Transverse colon (tissue), 4 donors: ENCODE data around the gene PRRG2. TPM values are rescaled to one million over a fixed set of nuclear protein-coding genes. Genes with fewer than 3 reads are reported as not detected.

Experiments
- DNase-seq: peaks from one replicate; pipeline ENCODE4 v3.0.0-alpha.2; 2019
- H3K27ac ChIP-seq, 4 donors: fragments of 200-600 bp; sonication (generic); 2 replicates each; pipeline ENCODE4 v1.5.1; 2016 to 2018; ENCODE audit warnings: inconsistent platforms in 4 of 4
- H3K27me3 ChIP-seq: fragments of 200-600 bp; sonication (generic); 2 replicates; pipeline ENCODE4 v1.5.1; 2017; ENCODE audit warnings: inconsistent platforms
- H3K36me3 ChIP-seq, 4 donors: fragments of 200-600 bp; sonication (generic); 2 replicates each; pipeline ENCODE4 v1.5.1; 2017 to 2019; ENCODE audit warnings: inconsistent platforms in 4 of 4
- H3K4me1 ChIP-seq, 4 donors: fragments of 200-600 bp; sonication (generic); 2 replicates each; pipeline ENCODE4 v1.5.1; 2017 to 2020; ENCODE audit warnings: inconsistent platforms in 4 of 4
- H3K4me3 ChIP-seq, 4 donors: fragments of 200-600 bp; sonication (generic); 1 replicate in 1 of 4; 2 replicates in 3 of 4; pipeline versions ENCODE4 v1.5.1 to v1.6.1; 2017 to 2019; ENCODE audit warnings: inconsistent platforms in 4 of 4
- H3K9me3 ChIP-seq, 2 donors: fragments of 200-600 bp; sonication (generic); 2 replicates each; pipeline ENCODE4 v1.5.1; 2017 to 2019; ENCODE audit warnings: inconsistent platforms in 2 of 2
- CTCF ChIP-seq, 5 experiments: fragments of 200-600 bp in 3 of 5; fragments of 450-650 bp in 2 of 5; sonication (generic) in 3 of 5; IDR thresholded peaks; 1 replicate in 2 of 5; 2 replicates in 3 of 5; pipeline ENCODE4 v1.5.1; 2016 to 2017; ENCODE audit warnings: antibody characterized with exemption in 5 of 5, inconsistent platforms in 3 of 5, mild to moderate bottlenecking in 2 of 5, moderate library complexity in 1 of 5
- EP300 ChIP-seq: sonication (generic); formaldehyde crosslinking; IDR thresholded peaks from one replicate; pipeline ENCODE4 v1.6.1; 2017; ENCODE audit warnings: antibody characterized with exemption, low read depth
- POLR2A ChIP-seq: fragments of 450-650 bp; IDR thresholded peaks from one replicate; pipeline ENCODE4 v1.6.1; 2016; ENCODE audit warnings: antibody characterized with exemption, mild to moderate bottlenecking, moderate library complexity
- POLR2AphosphoS5 ChIP-seq, 3 donors: sonication (generic); formaldehyde crosslinking; IDR thresholded peaks; one replicate each; pipeline ENCODE4 v1.6.1; 2016; ENCODE audit warnings: antibody characterized with exemption in 3 of 3
- WGBS, 2 donors: methylation state at CpG; one replicate each; pipeline ENCODE4 v1.1.5; 2018; ENCODE audit warnings: low coverage in 1 of 2; 5-methylcytosine and 5-hydroxymethylcytosine counted together
- in situ Hi-C, 4 donors: fragments of 200-750 bp; cut with MboI; loops; one replicate each; pipeline versions ENCODE4 v1.15.0 to v1.15.1; 2017; ENCODE audit warnings: low sequenced_read_pairs in 3 of 4, low pct_ligation_motif_present in 1 of 4, low pct_unique_long_range_greater_than_20kb in 1 of 4
- intact Hi-C: fragments of 100-400 bp; cut with DNase I; formaldehyde crosslinking; loops from one replicate; pipeline ENCODE4 v1.15.1; 2023; ENCODE audit warnings: low total_unique reads
- total RNA-seq, 4 donors: library from RNA; depleted of rRNA; stranded (reverse); fragments of >200 nt; gene quantifications; one replicate each; pipeline ENCODE4 v1.1.0, GENCODE V29; 2016

Gene PRRG2
- total RNA-seq, 4 donors from 2014 or later = 0.40 to 22.7 (median 12.2) TPM

GRCh38 chr19:49624967-49625910 lies 44.1 kb downstream of the PRRG2 start:
- 44 to 84% methylated on average over 3 to 27 of the region's 27 CpGs for WGBS, 2 donors
- DNase-seq = no peak

DNA sequence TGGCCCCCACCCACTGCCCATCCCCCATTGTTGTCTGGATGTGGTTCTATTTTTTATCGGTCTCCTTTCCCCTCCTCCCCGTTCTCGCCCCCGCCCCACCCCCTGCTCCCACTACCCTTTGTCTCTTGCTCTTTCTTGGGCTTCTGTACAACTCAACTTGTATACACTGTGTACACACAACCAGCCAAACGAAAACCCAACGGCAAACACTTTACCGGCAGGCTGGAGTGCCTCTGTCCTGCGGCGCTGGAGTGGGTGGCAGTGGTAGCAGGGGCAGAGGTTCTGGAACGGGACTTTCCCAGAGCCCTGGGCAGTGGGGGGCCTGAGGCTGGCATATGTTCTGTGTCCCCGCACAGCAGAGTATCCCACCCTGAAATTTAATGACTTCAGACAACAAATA lies 45.1 kb downstream of the PRRG2 start:
- intact Hi-C loops = no loop called here
- Histone ChIP-seq H3K4me1 (no peaks in the 10 kb centered on the region), H3K36me3 (peaks cover 0 to 5% (median 2%) of the 10 kb centered on the region in 4 donors), H3K9me3 (no peaks in the 10 kb centered on the region), H3K27ac (no peak overlapping the region), H3K4me3 (no peak overlapping the region), H3K27me3 (no peaks in the 10 kb centered on the region)
- DNase-seq = no peak
- 70 to 88% methylated on average over 2 to 11 of the region's 11 CpGs for WGBS, 2 donors
- in situ Hi-C loops = no loop called here
- TF ChIP-seq EP300 (no peak), POLR2AphosphoS5 (IDR thresholded peaks at IDR 0.05) (no peak)

More at GRCh38 chr19:49624967-49625910, 44.1 kb downstream of the PRRG2 start:
- H3K36me3 ChIP-seq = peaks cover 0 to 7% (median 3%) of the 10 kb centered on the region in 4 donors
- intact Hi-C loops (no loop called here), in situ Hi-C loops (no loop called here)
- TF ChIP-seq POLR2AphosphoS5 (IDR thresholded peaks at IDR 0.05) = no peak
- TF ChIP-seq EP300 = no peak
- no peak for TF ChIP-seq CTCF (IDR thresholded peaks at IDR 0.05)
- TF ChIP-seq POLR2A = no peak
- no peaks in the 10 kb centered on the region for H3K27me3 ChIP-seq
- no peak overlapping the region for H3K4me3 ChIP-seq
- H3K9me3 ChIP-seq = no peaks in the 10 kb centered on the region
- no peaks in the 10 kb centered on the region for H3K4me1 ChIP-seq
- H3K27ac ChIP-seq = no peak overlapping the region

GRCh38 chr19:49629659-49630058 lies 48.5 kb downstream of the PRRG2 start:
- intact Hi-C loops (no loop called here), in situ Hi-C loops (no loop called here)
- no peak overlapping the region for H3K4me3 ChIP-seq
- H3K27ac ChIP-seq = no peak overlapping the region
- DNase-seq = no peak
- H3K9me3 ChIP-seq = no peaks in the 10 kb centered on the region
- peaks cover 0 to 4% (median 2%) of the 10 kb centered on the region in 4 donors for H3K36me3 ChIP-seq
- no peaks in the 10 kb centered on the region for H3K27me3 ChIP-seq
- no peaks in the 10 kb centered on the region for H3K4me1 ChIP-seq
- TF ChIP-seq POLR2AphosphoS5 (IDR thresholded peaks at IDR 0.05) (no peak), POLR2A (no peak), EP300 (no peak), CTCF (IDR thresholded peaks at IDR 0.05) (no peak)
- WGBS, 2 donors = 91% methylated on average over 9 of the region's 9 CpGs; no CpG with 5 or more reads in 1 of the 2 donors

GRCh38 chr19:49631014-49631588 lies 50.0 kb downstream of the PRRG2 start:
- no peaks in the 10 kb centered on the region for H3K27me3 ChIP-seq
- WGBS, 2 donors = 31 to 34% methylated on average over 5 to 9 of the region's 9 CpGs
- peaks cover 0 to 5% (median 0%) of the 10 kb centered on the region in 4 donors for H3K4me1 ChIP-seq
- H3K9me3 ChIP-seq = no peaks in the 10 kb centered on the region
- in situ Hi-C loops (no loop called here), intact Hi-C loops (no loop called here)
- peak overlapping the region in 2 of 4 donors; percentile 18 to 25 for H3K27ac ChIP-seq
- TF ChIP-seq EP300 (no peak), POLR2AphosphoS5 (IDR thresholded peaks at IDR 0.05) (no peak), POLR2A (no peak)
- H3K4me3 ChIP-seq = no peak overlapping the region
- peaks cover 0 to 4% (median 0%) of the 10 kb centered on the region in 4 donors for H3K36me3 ChIP-seq
- DNase-seq = no peak
